SIG-M5 treated with dmso at 0.1 percent for 504 hours (cell line): ENCODE data around the gene ZNF835.
"Not testable (repeated sequence)": the region's sequence is repeated elsewhere in the genome, so short reads cannot be mapped to it uniquely, and the experiment has no call there.

Experiments
- DNase-seq: peaks from one replicate; lab custom pipeline; 2025; ENCODE audit not compliant: unreplicated experiment; lab: John Stamatoyannopoulos, UW

ZNF835 gene

GRCh38 chr19:56671613-56671994 is at the start of gene ZNF835:
Gene ZNF835 (minus strand): TSS chr19:56671757. CDS start chr19:56665198, 6,559 bp downstream.
- no peak for DNase-seq

- DNase-seq: no peak
Measured at GRCh38 chr19:56720281-56720680, 48.7 kb upstream of the ZNF835 start.

- no peak for DNase-seq
Measured at GRCh38 chr19:56718231-56718630, 46.7 kb upstream of the ZNF835 start.

GRCh38 chr19:56712611-56713276 is 41.2 kb upstream of the ZNF835 start:
- DNase-seq: no peak

GRCh38 chr19:56710437-56710836 is 38.9 kb upstream of the ZNF835 start:
- no peak for DNase-seq

GRCh38 chr19:56707821-56708220 is 36.3 kb upstream of the ZNF835 start:
- DNase-seq: no peak

GRCh38 chr19:56705939-56706338 is 34.4 kb upstream of the ZNF835 start:
- no peak for DNase-seq

GRCh38 chr19:56701895-56702294 is 30.3 kb upstream of the ZNF835 start:
- no peak for DNase-seq

GRCh38 chr19:56699552-56699951 is 28.0 kb upstream of the ZNF835 start:
- no peak for DNase-seq

- DNase-seq: no peak
Measured at GRCh38 chr19:56692206-56692895, 20.8 kb upstream of the ZNF835 start.

- no peak for DNase-seq
Measured at GRCh38 chr19:56690670-56691069, 19.1 kb upstream of the ZNF835 start.

- DNase-seq: no peak
Measured at GRCh38 chr19:56689198-56689597, 17.6 kb upstream of the ZNF835 start.

- no peak for DNase-seq
Measured at GRCh38 chr19:56687031-56687430, 15.5 kb upstream of the ZNF835 start.

- DNase-seq: no peak
Measured at GRCh38 chr19:56683116-56683515, 11.6 kb upstream of the ZNF835 start.

- no peak for DNase-seq
Measured at GRCh38 chr19:56681702-56682101, 10.1 kb upstream of the ZNF835 start.

GRCh38 chr19:56678205-56678604 is 6.6 kb upstream of the ZNF835 start:
- DNase-seq: no peak

- not testable (repeated sequence) for DNase-seq
Measured at GRCh38 chr19:56672610-56673009, 1.1 kb upstream of the ZNF835 start.

GRCh38 chr19:56670961-56671612 is 470 bp downstream of the ZNF835 start:
- DNase-seq: no peak

GRCh38 chr19:56670401-56670960 is 1.1 kb downstream of the ZNF835 start:
- no peak for DNase-seq

- no peak for DNase-seq
Measured at GRCh38 chr19:56668676-56669075, 2.9 kb downstream of the ZNF835 start.

- DNase-seq: no peak
Measured at GRCh38 chr19:56667311-56667870, 4.2 kb downstream of the ZNF835 start.

GRCh38 chr19:56664511-56664910 is 7.0 kb downstream of the ZNF835 start:
- no peak for DNase-seq
